T47D (cell line): ENCODE data around the gene PPP1R3G.

Experiments
- DNase-seq, 2 experiments: peaks; one replicate each; pipeline versions ENCODE4 v3.0.0 to v3.0.0-alpha.2; 2011 to 2012; ENCODE audit warnings: low read depth in 1 of 2, low spot score in 1 of 2
- JUND ChIP-seq: IDR thresholded peaks from 2 replicates; pipeline ENCODE4 v1.6.1; 2012; ENCODE audit warnings: low read depth
- in situ Hi-C: cut with HindIII; loops from 2 replicates; pipeline ENCODE4 v1.10.0; 2016; ENCODE audit warnings: low sequenced_read_pairs, low pct_unique_long_range_greater_than_20kb

PPP1R3G gene

DNA sequence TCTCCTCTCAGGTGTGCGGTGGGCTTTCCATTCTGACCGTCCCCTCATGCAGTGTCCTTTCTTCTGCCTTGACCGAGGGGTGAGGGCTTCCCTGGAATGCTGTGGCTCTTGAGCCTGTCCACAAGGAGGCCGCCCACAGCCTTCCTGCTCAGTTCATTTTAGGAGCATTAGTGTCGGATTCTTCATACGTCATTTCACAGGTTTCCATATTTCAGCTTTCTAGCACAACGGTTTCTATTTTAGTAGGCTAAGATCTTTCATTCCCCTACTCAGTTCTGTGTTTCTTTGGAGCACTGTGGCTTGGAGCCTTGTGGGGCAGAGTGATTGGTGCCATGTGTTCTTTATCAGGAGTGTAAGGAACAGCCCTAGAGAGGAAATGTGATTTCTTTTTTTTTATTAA, 5.5 kb downstream of the PPP1R3G start:
- DNase-seq, result no peak
- in situ Hi-C loops, result no loop called here
- no peak for TF ChIP-seq JUND

DNA sequence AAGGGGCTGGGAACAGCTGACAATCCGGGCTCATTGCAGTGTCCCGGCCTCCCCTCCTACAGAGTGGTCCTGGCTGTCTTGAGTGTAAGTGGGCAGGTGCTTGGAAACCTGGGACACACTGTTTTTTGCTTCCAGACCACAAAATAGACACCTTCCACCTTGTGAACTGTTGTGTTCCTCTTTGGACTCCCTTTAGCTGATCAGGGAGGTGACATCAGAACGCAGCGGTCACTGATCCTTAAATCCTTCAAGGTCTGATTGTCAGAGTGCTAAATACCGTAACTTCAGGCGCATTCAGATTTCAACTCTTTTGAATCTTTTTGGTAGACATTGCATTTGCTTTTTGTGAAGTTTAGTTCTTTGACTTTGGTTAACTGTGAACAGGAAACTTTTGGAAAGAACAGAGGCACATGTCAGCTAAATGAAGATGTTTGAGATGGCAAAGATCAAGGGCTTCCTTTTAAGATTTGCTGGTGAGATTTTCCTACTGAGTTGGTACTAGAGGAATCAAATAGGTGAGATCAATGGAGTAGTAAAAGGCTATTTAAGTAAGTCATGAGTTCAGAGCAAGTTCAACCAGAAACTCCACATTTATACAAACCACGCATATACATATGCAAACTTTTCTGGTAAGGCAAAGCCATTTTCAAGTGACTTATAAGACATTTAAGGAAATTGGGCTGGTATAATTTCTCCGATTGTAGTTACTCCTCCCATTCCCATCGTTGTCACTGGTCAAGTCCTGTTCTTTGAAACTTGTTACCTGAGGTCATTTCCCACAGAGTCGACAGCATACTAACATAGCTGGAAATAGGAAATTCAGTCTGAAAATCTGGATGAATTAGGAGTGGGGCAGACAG, 6.3 kb downstream of the PPP1R3G start:
- DNase-seq, result peak in 1 of 2 experiments; percentile 27
- in situ Hi-C loops, result no loop called here
- TF ChIP-seq JUND, result no peak

DNA sequence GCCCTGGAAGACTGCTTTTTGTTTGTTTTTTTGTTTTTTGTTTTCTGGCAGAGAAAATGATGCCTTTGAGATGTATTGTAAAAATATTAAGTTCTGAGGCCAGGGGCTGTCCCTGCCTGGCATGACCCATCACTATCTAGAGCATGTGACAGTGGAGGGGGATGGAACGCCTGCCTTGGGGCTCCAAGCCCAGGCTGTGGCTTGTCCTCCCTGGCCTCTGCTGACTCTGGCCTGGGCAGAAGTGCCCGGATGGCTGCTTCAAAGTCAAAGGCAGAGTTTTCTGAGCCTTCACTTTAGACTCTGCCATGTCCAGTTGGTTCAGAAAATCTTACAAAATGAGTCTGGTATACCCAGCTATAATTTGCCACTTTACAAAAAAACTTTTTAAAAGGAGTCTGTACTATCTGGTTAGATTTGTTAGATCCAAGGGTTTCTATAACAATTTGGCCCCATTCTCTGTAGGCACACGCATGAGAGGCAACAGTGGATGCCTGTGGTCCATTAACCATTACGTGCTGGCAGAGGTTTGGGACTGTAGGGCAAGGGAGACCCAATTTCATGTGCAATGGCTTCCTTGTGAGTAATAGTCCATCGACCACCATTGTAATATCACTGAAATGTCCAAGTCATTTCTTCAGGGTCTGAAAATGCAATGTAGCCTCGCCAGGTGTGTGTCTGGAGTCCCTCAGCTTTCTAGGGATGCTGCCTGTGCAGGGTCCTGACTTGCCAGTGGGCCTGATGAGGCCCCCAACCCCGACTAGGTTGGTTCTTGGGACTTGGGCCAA, 8.3 kb downstream of the PPP1R3G start:
- in situ Hi-C loops, result no loop called here
- no peak for TF ChIP-seq JUND
- no peak for DNase-seq

DNA sequence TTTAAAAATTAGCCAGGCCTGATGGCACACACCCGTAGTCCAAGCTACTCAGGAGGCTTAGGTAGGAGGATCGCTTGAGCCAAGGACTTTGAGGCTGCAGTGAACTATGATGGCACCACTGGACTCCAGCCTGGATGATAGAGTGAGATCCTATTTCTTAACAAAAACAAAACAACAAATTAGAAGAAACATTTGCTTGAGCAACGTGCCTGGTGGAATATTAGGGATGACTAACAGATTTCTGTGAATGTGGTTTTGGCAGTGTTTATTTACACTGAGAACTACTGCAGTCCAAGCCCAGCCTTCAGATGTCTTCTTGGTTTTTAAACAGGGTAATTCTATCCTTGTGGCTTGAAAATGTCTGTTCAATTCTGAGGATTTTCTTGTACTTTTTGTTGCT, 9.2 kb downstream of the PPP1R3G start:
- TF ChIP-seq JUND, result no peak
- DNase-seq, result no peak
- in situ Hi-C loops, result no loop called here

DNA sequence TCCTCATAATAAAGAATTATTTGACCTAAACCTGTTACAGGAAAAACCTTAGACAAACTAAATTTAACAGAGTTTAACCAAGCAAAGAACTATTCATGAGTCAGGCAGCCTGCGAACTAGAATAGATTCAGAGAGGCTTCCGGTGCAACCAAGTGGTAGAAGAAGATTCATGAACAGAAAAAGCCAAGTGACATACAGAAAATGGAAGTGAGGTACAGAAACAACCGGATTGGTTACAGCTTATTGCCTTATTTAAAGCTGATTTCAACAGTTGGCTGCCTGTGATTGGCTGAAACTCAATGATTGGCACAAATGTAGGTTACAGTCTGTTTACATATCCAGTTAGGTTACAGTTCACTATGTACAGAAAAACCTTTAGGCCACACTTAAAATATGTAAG, 10.1 kb downstream of the PPP1R3G start:
- in situ Hi-C loops, result no loop called here
- TF ChIP-seq JUND, result no peak
- peak in 1 of 2 experiments; percentile 44 for DNase-seq

DNA sequence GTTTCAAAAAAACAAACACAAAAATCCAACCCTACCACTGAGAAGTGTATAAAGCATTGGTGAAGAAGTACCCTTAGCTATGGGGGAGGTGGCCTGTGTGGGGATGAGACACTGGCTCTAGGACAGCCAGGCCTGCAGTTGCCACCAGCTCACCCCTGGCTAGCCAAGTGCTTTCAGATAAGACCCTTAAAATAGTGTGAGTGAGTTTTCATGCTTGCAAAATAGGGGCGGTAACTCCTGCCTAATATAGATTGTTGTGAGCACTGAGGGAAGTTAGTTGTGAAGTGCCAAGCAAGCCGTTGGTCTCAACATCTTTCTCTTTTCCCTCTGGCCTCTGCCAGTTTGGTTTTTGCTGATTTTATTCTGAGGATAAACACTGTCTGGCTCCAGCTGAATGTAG, 11.3 kb downstream of the PPP1R3G start:
- in situ Hi-C loops, result no loop called here
- no peak for TF ChIP-seq JUND
- no peak for DNase-seq

DNA sequence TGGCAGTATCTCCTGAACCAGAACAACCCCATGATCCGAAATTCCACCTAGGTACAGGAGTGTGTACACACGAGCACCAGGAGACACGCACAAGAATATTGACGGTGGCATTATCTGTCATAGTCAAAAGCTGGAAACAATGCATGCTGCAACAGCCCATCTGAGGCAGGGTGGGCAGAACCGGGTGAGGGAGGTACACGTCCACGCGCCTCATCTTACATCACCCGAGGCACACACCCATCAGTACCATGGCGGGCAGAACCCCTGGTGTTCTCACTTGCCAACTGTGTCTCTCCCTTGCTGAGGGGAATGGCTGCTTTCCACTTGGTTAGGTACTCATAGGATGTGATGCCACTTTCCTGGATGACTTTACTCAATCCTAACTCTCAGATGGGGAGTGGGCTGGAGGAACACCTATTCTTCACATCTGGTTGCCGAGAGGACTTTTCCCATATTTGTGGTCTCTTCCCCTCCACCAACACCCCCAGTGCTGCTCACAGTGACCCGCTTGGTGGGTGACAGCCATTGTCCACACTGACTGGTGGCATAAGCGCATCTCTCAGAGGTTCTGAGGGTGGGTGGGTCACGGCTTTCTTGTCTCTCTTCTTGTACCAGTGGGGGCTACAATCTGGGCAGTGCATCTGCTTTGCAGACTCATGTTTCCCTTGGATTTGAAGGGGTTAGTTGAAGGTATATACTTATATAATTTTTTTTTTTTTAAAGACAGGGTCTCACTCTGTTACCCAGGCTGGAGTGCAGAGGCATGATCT, 13.5 kb downstream of the PPP1R3G start:
- no peak for DNase-seq
- in situ Hi-C loops, result no loop called here
- TF ChIP-seq JUND, result no peak

DNA sequence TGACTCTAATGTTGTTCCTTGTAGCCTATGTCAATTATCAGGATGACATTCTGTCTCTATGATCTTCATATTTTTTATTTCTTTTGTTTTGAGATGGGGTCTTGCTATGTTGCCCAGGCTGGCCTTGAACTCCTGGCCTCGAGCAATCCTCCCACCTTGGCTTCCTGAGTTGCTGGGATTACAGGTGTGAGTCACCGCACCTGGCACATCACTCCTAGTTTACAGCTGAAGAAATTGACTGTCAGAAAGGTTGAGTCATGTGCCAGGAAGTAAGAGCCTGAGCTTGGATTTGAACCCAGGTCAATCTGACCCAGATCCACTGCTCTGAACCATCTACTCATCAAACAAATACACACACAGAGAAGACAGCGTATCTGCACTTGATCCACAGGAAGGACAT, 14.4 kb downstream of the PPP1R3G start:
- TF ChIP-seq JUND, result no peak
- in situ Hi-C loops, result no loop called here
- DNase-seq, result peak in 1 of 2 experiments; percentile 28

DNA sequence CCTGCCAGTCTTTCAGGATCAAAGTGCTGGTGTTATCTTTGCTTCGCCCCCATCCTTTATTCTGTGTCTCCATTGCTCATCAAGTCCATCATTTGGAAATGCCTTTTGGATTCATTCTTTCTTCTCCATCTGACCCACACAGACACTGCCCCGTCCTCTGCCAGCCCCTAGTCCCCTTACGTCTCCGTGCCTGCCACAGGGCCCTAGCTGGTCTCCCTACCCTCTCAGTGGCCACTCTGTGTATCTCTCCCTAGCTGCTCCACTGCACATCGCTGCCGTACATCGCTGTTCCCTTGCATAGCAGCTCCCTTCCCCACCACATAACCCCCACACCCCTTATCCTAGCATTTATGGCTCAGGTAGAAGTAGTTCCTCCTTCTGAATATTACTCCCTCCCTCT, 15.7 kb downstream of the PPP1R3G start:
- DNase-seq, result no peak
- in situ Hi-C loops, result no loop called here
- TF ChIP-seq JUND, result no peak

DNA sequence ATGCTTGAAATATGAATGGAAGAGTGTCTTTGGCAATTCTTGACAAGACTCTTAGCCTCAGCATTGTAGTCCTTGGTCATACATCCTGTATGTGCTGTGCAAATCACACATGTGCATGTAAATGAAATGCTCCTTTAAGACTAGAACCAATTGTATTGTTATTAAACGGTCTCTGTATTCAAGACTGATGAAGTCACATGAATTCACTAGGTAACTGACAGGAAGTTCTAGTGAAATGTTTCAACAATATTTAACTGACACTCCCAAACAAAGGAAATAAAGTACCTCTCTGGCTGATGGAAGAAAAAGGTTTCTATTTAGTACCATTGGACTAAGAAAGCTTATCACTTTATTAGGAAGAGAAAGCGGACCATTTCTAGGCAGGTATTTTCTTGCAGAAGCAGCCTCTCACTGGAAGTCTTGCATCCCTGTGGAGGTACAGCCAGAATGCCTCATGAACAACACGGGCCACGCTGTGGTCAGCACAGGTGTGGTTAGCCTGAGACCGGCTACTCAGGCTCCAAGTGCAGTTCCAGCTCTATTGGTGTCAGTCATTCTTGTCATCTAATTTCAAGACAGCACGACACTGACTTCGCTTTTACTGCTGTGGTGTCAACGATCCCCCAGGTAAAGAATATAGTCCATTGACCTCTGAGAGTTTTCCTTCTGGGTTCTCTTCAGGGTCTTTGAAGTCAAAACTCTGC, 17.3 kb downstream of the PPP1R3G start:
- no peak for TF ChIP-seq JUND
- in situ Hi-C loops, result no loop called here
- no peak for DNase-seq

DNA sequence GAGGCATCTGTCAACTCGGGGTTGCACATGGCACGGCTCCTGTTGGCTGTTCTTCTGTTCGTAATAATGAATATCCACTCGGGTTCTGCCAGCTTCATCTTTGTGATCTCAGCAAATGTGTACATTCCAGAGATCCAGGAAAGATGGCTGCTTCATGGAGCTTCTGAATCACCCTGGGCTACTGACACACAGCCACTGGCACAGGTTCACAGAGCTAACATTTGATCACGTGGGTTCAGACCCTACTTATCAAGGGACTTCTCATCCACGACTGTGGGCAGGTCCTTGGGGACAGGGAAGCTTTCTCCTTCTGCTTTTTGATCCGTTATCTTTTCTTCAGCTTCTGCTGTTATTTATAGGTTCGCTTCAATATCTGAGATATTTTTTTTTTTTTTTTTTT, 18.1 kb downstream of the PPP1R3G start:
- no peak for TF ChIP-seq JUND
- in situ Hi-C loops, result no loop called here
- no peak for DNase-seq

DNA sequence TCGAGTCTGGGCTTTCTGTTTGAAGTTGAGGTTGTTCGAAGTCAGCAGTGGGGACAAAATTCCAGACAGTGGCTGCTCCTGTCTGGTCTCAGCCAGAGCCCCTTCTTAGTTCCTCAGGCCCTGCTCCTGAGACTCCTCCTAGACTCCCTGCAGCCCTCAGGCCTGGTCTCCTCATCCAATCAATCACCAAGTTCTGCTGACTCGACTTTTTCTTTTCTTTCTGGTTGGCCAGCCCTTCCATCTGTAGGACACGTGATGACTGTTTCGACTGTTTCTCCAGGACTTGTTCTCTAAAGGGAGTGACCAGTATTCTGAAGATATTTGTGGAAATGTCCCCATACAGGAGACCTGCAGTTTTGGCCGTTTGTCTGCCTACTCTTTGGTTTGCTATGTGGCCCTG, 19.5 kb downstream of the PPP1R3G start:
- TF ChIP-seq JUND, result no peak
- in situ Hi-C loops, result no loop called here
- no peak for DNase-seq
